Measurements from ENCODE around the gene NUDCD3. TPM values are rescaled to one million over a fixed set of nuclear protein-coding genes. Genes with fewer than 3 reads are reported as not detected.

Gene NUDCD3
- polyA plus RNA-seq, 1 donor (not counting 4 experiments of a cell fraction or from before 2014, with no cell fraction given): 58.7 TPM

DNA sequence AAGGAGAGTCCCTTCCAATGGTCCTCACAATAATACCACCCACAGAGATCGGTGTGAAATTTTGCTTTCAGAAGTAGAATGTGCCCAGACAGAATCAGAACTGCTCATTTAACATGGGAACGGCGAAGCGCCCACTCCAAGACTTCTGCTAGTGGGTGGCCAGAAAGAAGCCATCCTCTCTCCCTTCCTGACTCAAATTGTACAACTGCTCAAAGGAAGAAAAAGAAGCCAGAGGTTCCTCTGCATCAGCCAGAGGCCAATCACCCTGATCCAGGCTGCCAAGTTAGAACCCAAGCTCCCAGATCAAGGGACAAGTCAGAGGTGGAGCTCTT is 23.3 kb downstream of the NUDCD3 start:
- DNase-seq (ENCODE audit: low read depth, low spot score): no peak
- no peak overlapping the region for H3K27ac ChIP-seq (ENCODE audit: control insufficient read depth, insufficient read depth, low read length)
- H3K4me2 ChIP-seq (ENCODE audit: control insufficient read depth, extremely low read depth, insufficient read depth, low read depth, low read length): no peak overlapping the region
- no peaks in the 10 kb centered on the region for H4K20me1 ChIP-seq (ENCODE audit: control insufficient read depth, extremely low read depth, insufficient read depth, low read length)
- TF ChIP-seq, protein P1, sequence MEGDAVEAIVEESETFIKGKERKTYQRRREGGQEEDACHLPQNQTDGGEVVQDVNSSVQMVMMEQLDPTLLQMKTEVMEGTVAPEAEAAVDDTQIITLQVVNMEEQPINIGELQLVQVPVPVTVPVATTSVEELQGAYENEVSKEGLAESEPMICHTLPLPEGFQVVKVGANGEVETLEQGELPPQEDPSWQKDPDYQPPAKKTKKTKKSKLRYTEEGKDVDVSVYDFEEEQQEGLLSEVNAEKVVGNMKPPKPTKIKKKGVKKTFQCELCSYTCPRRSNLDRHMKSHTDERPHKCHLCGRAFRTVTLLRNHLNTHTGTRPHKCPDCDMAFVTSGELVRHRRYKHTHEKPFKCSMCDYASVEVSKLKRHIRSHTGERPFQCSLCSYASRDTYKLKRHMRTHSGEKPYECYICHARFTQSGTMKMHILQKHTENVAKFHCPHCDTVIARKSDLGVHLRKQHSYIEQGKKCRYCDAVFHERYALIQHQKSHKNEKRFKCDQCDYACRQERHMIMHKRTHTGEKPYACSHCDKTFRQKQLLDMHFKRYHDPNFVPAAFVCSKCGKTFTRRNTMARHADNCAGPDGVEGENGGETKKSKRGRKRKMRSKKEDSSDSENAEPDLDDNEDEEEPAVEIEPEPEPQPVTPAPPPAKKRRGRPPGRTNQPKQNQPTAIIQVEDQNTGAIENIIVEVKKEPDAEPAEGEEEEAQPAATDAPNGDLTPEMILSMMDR (optimal IDR thresholded peaks at IDR 0.05 in 1 of 3, IDR thresholded peaks at IDR 0.05 in 1 of 3, conservative IDR thresholded peaks at IDR 0.05 in 1 of 3; ENCODE audit: extremely low read depth in 1 of 3, insufficient read depth in 2 of 3, low read length in 3 of 3): no peak
- TF ChIP-seq EZH2 (IDR thresholded peaks at IDR 0.05; ENCODE audit: low read length): no peak
- H3K27me3 ChIP-seq (ENCODE audit: control insufficient read depth, extremely low read depth, insufficient read depth, low read length): no peaks in the 10 kb centered on the region
- H3K79me2 ChIP-seq (ENCODE audit: control insufficient read depth, insufficient read depth, low read length): peaks cover 76% of the 10 kb centered on the region
- no peaks in the 10 kb centered on the region for H3K9me3 ChIP-seq (ENCODE audit: control insufficient read depth, low read depth, low read length)
- H3K36me3 ChIP-seq (ENCODE audit: control insufficient read depth in 2 of 2, extremely low read depth in 1 of 2, insufficient read depth in 2 of 2, low read length in 2 of 2): peaks cover 26 to 34% of the 10 kb centered on the region in 2 experiments
- no peaks in the 10 kb centered on the region for H3K9me1 ChIP-seq (ENCODE audit: control insufficient read depth, extremely low read depth, insufficient read depth, low read length)
- dilution Hi-C loops (cut with MboI; ENCODE audit: extremely low pct_ligation_motif_present, low sequenced_read_pairs): no loop called here
- peaks cover 11% of the 10 kb centered on the region for H3K4me1 ChIP-seq (ENCODE audit: control insufficient read depth, extremely low read depth, insufficient read depth, low read length)
- no peak overlapping the region for H3K4me3 ChIP-seq (ENCODE audit: control insufficient read depth in 2 of 3, extremely low read depth in 1 of 3, insufficient read depth in 2 of 3, low read depth in 1 of 3, low read length in 3 of 3)
- no peak for FAIRE-seq
- no peak overlapping the region for H2AFZ ChIP-seq (ENCODE audit: control insufficient read depth, low read length)
- no peak overlapping the region for H3K9ac ChIP-seq (ENCODE audit: control insufficient read depth, extremely low read depth, insufficient read depth, low read length)

DNA sequence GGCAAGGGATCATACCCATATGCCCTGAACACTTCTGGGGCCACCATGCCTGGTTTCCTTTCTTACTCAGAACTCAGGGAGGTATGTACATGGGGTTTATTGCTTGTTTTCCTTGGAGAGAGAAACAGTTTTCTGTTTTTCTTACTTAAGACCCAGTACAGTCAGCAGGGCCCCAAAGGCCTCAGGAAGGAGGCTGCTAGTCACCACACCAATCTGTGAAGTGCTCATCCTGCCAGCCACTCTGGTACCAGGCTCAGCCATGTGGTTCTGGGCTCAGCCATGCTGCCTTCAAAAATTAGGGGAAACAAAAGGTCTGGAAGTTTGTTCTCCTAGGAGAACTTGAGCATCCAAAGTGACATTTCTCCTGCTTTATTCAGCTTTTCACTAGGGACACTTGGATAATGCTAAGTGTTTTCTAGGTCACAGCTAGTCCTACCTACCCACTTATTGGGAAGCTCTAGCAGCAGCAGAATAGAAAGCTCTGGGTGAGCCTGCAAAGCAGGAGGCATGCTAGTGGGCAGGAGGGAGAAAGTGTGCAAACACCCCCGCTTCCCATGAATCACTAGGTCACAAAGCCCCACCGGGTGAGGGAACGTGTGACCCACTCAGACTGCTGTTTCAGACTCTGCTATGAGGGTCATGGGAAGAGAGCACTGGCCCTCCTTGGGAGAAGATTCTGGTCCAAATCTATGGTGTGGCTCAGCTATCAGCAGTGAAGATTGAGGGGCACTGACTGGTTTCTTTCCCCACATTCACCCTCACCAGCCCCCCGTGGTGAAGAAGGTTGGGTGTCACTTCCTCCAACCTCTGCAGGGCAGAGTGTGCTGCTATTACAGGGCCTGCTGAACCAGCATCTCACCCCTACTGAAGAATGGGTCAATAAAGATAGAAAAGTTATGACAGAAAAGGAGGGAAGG is 23.9 kb downstream of the NUDCD3 start:
- no peak overlapping the region for H3K4me3 ChIP-seq (ENCODE audit: control insufficient read depth in 2 of 3, extremely low read depth in 1 of 3, insufficient read depth in 2 of 3, low read depth in 1 of 3, low read length in 3 of 3)
- H2AFZ ChIP-seq (ENCODE audit: control insufficient read depth, low read length): no peak overlapping the region
- H3K36me3 ChIP-seq (ENCODE audit: control insufficient read depth in 2 of 2, extremely low read depth in 1 of 2, insufficient read depth in 2 of 2, low read length in 2 of 2): peaks cover 24 to 29% of the 10 kb centered on the region in 2 experiments
- dilution Hi-C loops (cut with MboI; ENCODE audit: extremely low pct_ligation_motif_present, low sequenced_read_pairs): no loop called here
- no peaks in the 10 kb centered on the region for H4K20me1 ChIP-seq (ENCODE audit: control insufficient read depth, extremely low read depth, insufficient read depth, low read length)
- no peak overlapping the region for H3K4me2 ChIP-seq (ENCODE audit: control insufficient read depth, extremely low read depth, insufficient read depth, low read depth, low read length)
- no peak for FAIRE-seq
- H3K9me3 ChIP-seq (ENCODE audit: control insufficient read depth, low read depth, low read length): no peaks in the 10 kb centered on the region
- H3K27ac ChIP-seq (ENCODE audit: control insufficient read depth, insufficient read depth, low read length): no peak overlapping the region
- no peaks in the 10 kb centered on the region for H3K9me1 ChIP-seq (ENCODE audit: control insufficient read depth, extremely low read depth, insufficient read depth, low read length)
- DNase-seq (ENCODE audit: low read depth, low spot score): no peak
- no peak overlapping the region for H3K9ac ChIP-seq (ENCODE audit: control insufficient read depth, extremely low read depth, insufficient read depth, low read length)
- H3K4me1 ChIP-seq (ENCODE audit: control insufficient read depth, extremely low read depth, insufficient read depth, low read length): peaks cover 15% of the 10 kb centered on the region
- peaks cover 76% of the 10 kb centered on the region for H3K79me2 ChIP-seq (ENCODE audit: control insufficient read depth, insufficient read depth, low read length)
- no peaks in the 10 kb centered on the region for H3K27me3 ChIP-seq (ENCODE audit: control insufficient read depth, extremely low read depth, insufficient read depth, low read length)
- TF ChIP-seq, protein P1 (optimal IDR thresholded peaks at IDR 0.05 in 1 of 3, IDR thresholded peaks at IDR 0.05 in 1 of 3, conservative IDR thresholded peaks at IDR 0.05 in 1 of 3; ENCODE audit: extremely low read depth in 1 of 3, insufficient read depth in 2 of 3, low read length in 3 of 3): no peak
- no peak for TF ChIP-seq EZH2 (IDR thresholded peaks at IDR 0.05; ENCODE audit: low read length)
